H1 (cell line): ENCODE results near the gene NXPH1. TPM values are rescaled to one million over a fixed set of nuclear protein-coding genes. Genes with fewer than 3 reads are reported as not detected.

Source experiments
- CTCF ChIA-PET: fragments of 300-600 bp; sonication (Branson Sonifier 250); formaldehyde crosslinking; loops from one replicate; lab custom pipeline; 2021; ENCODE audit not compliant: partially characterized antibody; lab: Charles Lee
- POLR2A ChIA-PET: fragments of 300-600 bp; sonication (Branson Sonifier 250); formaldehyde crosslinking; loops from one replicate; lab custom pipeline; 2021; ENCODE audit warnings: inconsistent platforms; ENCODE audit not compliant: partially characterized antibody; lab: Charles Lee
- DNase-seq, 2 experiments: peaks; one replicate each; pipeline versions ENCODE4 v3.0.0 to v3.0.0-alpha.2; 2010 to 2022; ENCODE audit warnings: low spot score in 2 of 2, low read depth in 1 of 2, mixed read lengths in 1 of 2
- FAIRE-seq: peaks from 2 replicates; lab custom pipeline; 2011; peaks lifted over from hg19 to GRCh38; lab: Jason Lieb, UNC
- H2AFZ ChIP-seq: 2 replicates; pipeline ENCODE4 v1.8.1; 2012; ENCODE audit warnings: low read length, inconsistent platforms
- H2AK5ac ChIP-seq: 2 replicates; pipeline ENCODE4 v1.6.1; 2013; ENCODE audit warnings: low read depth, low read length
- H2BK120ac ChIP-seq: replicated peaks from 2 replicates; pipeline ENCODE3; 2013; ENCODE audit warnings: low read depth, low read length, inconsistent platforms
- H2BK12ac ChIP-seq: 2 replicates; pipeline ENCODE4 v1.6.1; 2013; ENCODE audit warnings: low read depth, low read length
- H2BK15ac ChIP-seq: 2 replicates; pipeline ENCODE4 v1.6.1; 2013; ENCODE audit warnings: low read length
- H2BK20ac ChIP-seq: 2 replicates; pipeline ENCODE4 v1.6.1; 2013; ENCODE audit warnings: low read length
- H2BK5ac ChIP-seq: 2 replicates; pipeline ENCODE4 v1.6.1; 2013; ENCODE audit warnings: low read depth, low read length
- H3K14ac ChIP-seq: 2 replicates; pipeline ENCODE4 v1.6.1; 2013; ENCODE audit warnings: inconsistent platforms; ENCODE audit not compliant: insufficient read length
- H3K18ac ChIP-seq: 2 replicates; pipeline ENCODE4 v1.6.1; 2013; ENCODE audit warnings: low read length; ENCODE audit errors: extremely low read depth
- H3K23ac ChIP-seq: 2 replicates; pipeline ENCODE4 v1.6.1; 2013; ENCODE audit warnings: inconsistent platforms; ENCODE audit not compliant: insufficient read length
- H3K23me2 ChIP-seq: 2 replicates; pipeline ENCODE4 v1.6.1; 2013; ENCODE audit warnings: low read depth, low read length
- H3K27ac ChIP-seq: 2 replicates; pipeline ENCODE4 v1.6.1; 2011; ENCODE audit warnings: low read depth, low read length, inconsistent platforms
- H3K27me3 ChIP-seq, 4 experiments: replicated peaks in 1 of 4; 1 replicate in 1 of 4; 2 replicates in 3 of 4; pipeline versions ENCODE4 v1.6.1 to v1.8.1; 2011 to 2013; ENCODE audit warnings: low read length in 3 of 4, mild to moderate bottlenecking in 3 of 4, inconsistent platforms in 2 of 4, mixed read lengths in 2 of 4, moderate library complexity in 1 of 4; ENCODE audit not compliant: control insufficient read depth in 3 of 4, insufficient read depth in 3 of 4; ENCODE audit errors: extremely low read depth in 1 of 4
- H3K36me3 ChIP-seq, 4 experiments: 2 replicates each; pipeline versions ENCODE4 v1.6.1 to v1.8.1; 2011 to 2013; ENCODE audit warnings: mild to moderate bottlenecking in 4 of 4, low read length in 3 of 4, moderate library complexity in 2 of 4, control low read depth in 1 of 4, inconsistent platforms in 1 of 4; ENCODE audit not compliant: insufficient read depth in 4 of 4, control insufficient read depth in 2 of 4
- H3K4ac ChIP-seq: replicated peaks from 2 replicates; pipeline ENCODE3; 2013; ENCODE audit warnings: low read length, low read depth, mixed read lengths, inconsistent platforms; ENCODE audit not compliant: insufficient read length
- H3K4me1 ChIP-seq, 4 experiments: replicated peaks in 1 of 4; 1 replicate in 1 of 4; 2 replicates in 3 of 4; pipeline versions ENCODE4 v1.6.1 to v1.8.1; 2011 to 2013; ENCODE audit warnings: low read length in 3 of 4, inconsistent platforms in 2 of 4, mixed read lengths in 1 of 4; ENCODE audit not compliant: insufficient read depth in 4 of 4, control insufficient read depth in 3 of 4
- H3K4me2 ChIP-seq, 2 experiments: 2 replicates each; pipeline versions ENCODE4 v1.6.1 to v1.8.1; 2011 to 2013; ENCODE audit warnings: low read depth in 2 of 2, low read length in 2 of 2, control low read depth in 1 of 2, inconsistent platforms in 1 of 2, mild to moderate bottlenecking in 1 of 2; ENCODE audit not compliant: insufficient read depth in 1 of 2
- H3K4me3 ChIP-seq, 4 experiments: fragments of 200-600, 300-600 bp in 1 of 4; sonication (generic), shearing (Covaris generic), sonication (Bioruptor Twin) in 1 of 4; 2 replicates each; pipeline versions ENCODE4 v1.5.1 to v1.8.1; 2011 to 2016; ENCODE audit warnings: low read length in 4 of 4, low read depth in 3 of 4, control low read depth in 2 of 4, inconsistent platforms in 2 of 4, mild to moderate bottlenecking in 2 of 4, mixed read lengths in 1 of 4, moderate library complexity in 1 of 4; ENCODE audit not compliant: insufficient read depth in 2 of 4; ENCODE audit errors: extremely low read depth in 1 of 4
- H3K56ac ChIP-seq: replicated peaks from 2 replicates; pipeline ENCODE3; 2013; ENCODE audit warnings: low read depth, mild to moderate bottlenecking, mixed read lengths, low read length, inconsistent platforms; ENCODE audit not compliant: insufficient read length
- H3K79me1 ChIP-seq: 2 replicates; pipeline ENCODE4 v1.6.1; 2013; ENCODE audit warnings: low read depth, low read length, control low read depth
- H3K79me2 ChIP-seq, 2 experiments: 2 replicates each; pipeline versions ENCODE4 v1.6.1 to v1.8.1; 2012 to 2013; ENCODE audit warnings: low read length in 2 of 2, mild to moderate bottlenecking in 2 of 2, inconsistent platforms in 1 of 2; ENCODE audit not compliant: insufficient read depth in 2 of 2, control insufficient read depth in 1 of 2
- H3K9ac ChIP-seq, 4 experiments: replicated peaks in 1 of 4; 1 replicate in 1 of 4; 2 replicates in 3 of 4; pipeline versions ENCODE4 v1.6.1 to v1.8.1; 2011 to 2013; ENCODE audit warnings: low read depth in 3 of 4, low read length in 3 of 4, control low read depth in 2 of 4, mild to moderate bottlenecking in 2 of 4, moderate library complexity in 2 of 4, inconsistent platforms in 1 of 4; ENCODE audit errors: extremely low read depth in 1 of 4
- H3K9me3 ChIP-seq, 2 experiments: 2 replicates each; pipeline versions ENCODE4 v1.6.1 to v1.8.1; 2012 to 2013; ENCODE audit warnings: mild to moderate bottlenecking in 2 of 2, moderate library complexity in 2 of 2, control low read depth in 1 of 2, inconsistent platforms in 1 of 2, low read depth in 1 of 2, low read length in 1 of 2, mixed read lengths in 1 of 2; ENCODE audit not compliant: insufficient read depth in 2 of 2
- H4K20me1 ChIP-seq, 2 experiments: replicated peaks in 1 of 2; 2 replicates each; pipeline versions ENCODE3 to v1.8.1; 2011 to 2013; ENCODE audit warnings: inconsistent platforms in 2 of 2, low read length in 2 of 2, mild to moderate bottlenecking in 1 of 2; ENCODE audit not compliant: insufficient read depth in 2 of 2, control insufficient read depth in 1 of 2
- H4K5ac ChIP-seq: 2 replicates; pipeline ENCODE4 v1.6.1; 2013; ENCODE audit warnings: low read length, low read depth, mixed read lengths, inconsistent platforms; ENCODE audit not compliant: insufficient read length
- H4K8ac ChIP-seq: 2 replicates; pipeline ENCODE4 v1.8.0; 2013; ENCODE audit warnings: mild to moderate bottlenecking, moderate library complexity, low read length, inconsistent platforms; ENCODE audit not compliant: insufficient read depth; ENCODE audit errors: extremely low read depth
- H4K91ac ChIP-seq: replicated peaks from 2 replicates; pipeline ENCODE3; 2013; ENCODE audit warnings: low read length, mixed read lengths, inconsistent platforms; ENCODE audit not compliant: insufficient read length
- BCL11A ChIP-seq, 2 experiments: IDR thresholded peaks; one replicate each; pipeline ENCODE4 v1.6.1; 2011; ENCODE audit warnings: low read depth in 2 of 2, low read length in 2 of 2, mild to moderate bottlenecking in 2 of 2
- BRCA1 ChIP-seq: IDR thresholded peaks from 2 replicates; pipeline ENCODE4 v1.6.1; 2012; ENCODE audit warnings: low read depth, low read length, improper control_type of control experiment
- EZH2 ChIP-seq: fragments of 200-600 bp; sonication (generic); IDR thresholded peaks from 2 replicates; pipeline ENCODE4 v1.7.1; 2012; ENCODE audit warnings: low read depth, mild to moderate bottlenecking, moderate library complexity, low read length, inconsistent platforms; ENCODE audit not compliant: severe bottlenecking
- GABPA ChIP-seq: IDR thresholded peaks from 2 replicates; pipeline ENCODE4 v1.6.1; 2011; ENCODE audit warnings: mild to moderate bottlenecking, low read length, moderate library complexity, borderline replicate concordance; ENCODE audit not compliant: insufficient read depth
- MAX ChIP-seq: IDR thresholded peaks from 2 replicates; pipeline ENCODE4 v1.6.1; 2012; ENCODE audit warnings: inconsistent platforms
- RXRA ChIP-seq: IDR thresholded peaks from 2 replicates; pipeline ENCODE4 v1.6.1; 2011; ENCODE audit warnings: low read depth, mild to moderate bottlenecking, low read length, moderate library complexity; ENCODE audit not compliant: insufficient read depth
- SP2 ChIP-seq: IDR thresholded peaks from 2 replicates; pipeline ENCODE4 v1.6.1; 2012; ENCODE audit warnings: mild to moderate bottlenecking, low read length, inconsistent platforms
- WGBS, 2 experiments: shearing (Covaris generic) in 1 of 2; methylation state at CpG; one replicate each; pipeline versions ENCODE4 v1.1.6 to v1.1.7; 2013 to 2015; ENCODE audit warnings: low lambda C conversion rate in 2 of 2, mixed read lengths in 2 of 2, inconsistent platforms in 1 of 2, low coverage in 1 of 2, missing lambda C conversion rate in 1 of 2; ENCODE audit not compliant: insufficient replicate concordance in 2 of 2, insufficient coverage in 1 of 2, insufficient read length in 1 of 2; ENCODE audit errors: extremely low coverage in 1 of 2, missing lambda C conversion rate in 1 of 2; 5-methylcytosine and 5-hydroxymethylcytosine counted together
- polyA plus RNA-seq, 7 experiments: library from polyadenylated mRNA; depleted of rRNA in 3 of 7; stranded (reverse) in 5 of 7; unstranded in 2 of 7; fragments of >200 nt in 5 of 7; fragments of 200-250 nt in 2 of 7; gene quantifications; 1 replicate in 5 of 7; 2 replicates in 1 of 7; 4 replicates in 1 of 7; pipeline versions ENCODE4 v1.2.1 to v1.2.3, GENCODE V29; 2011 to 2013; ENCODE audit warnings: missing spikeins in 2 of 7, mixed read lengths in 2 of 7
- total RNA-seq: library from RNA; stranded (reverse); fragmentation: NEBNext Ultra II Directional; extraction: Animal tissue kit (Norgen Biotek cat#: 25700); gene quantifications from 2 replicates; pipeline ENCODE4 v1.2.1, GENCODE V29; 2021

The NXPH1 gene
- total and polyA plus RNA-seq, 2 of the 8 experiments (the other 6 are each of a cell fraction or from before 2014, with no cell fraction given): 0.14 to 1.0 TPM

GRCh38 chr7:8778459-8778858, 345.1 kb downstream of the NXPH1 start:
- no peak overlapping the region for H4K91ac ChIP-seq
- no peak overlapping the region for H3K4ac ChIP-seq
- CTCF ChIA-PET: no interaction called here
- no peak overlapping the region for H2BK12ac ChIP-seq
- H2BK120ac ChIP-seq: no peak overlapping the region
- no peaks in the 10 kb centered on the region for H3K27me3 ChIP-seq
- no peak overlapping the region for H4K8ac ChIP-seq
- no peaks in the 10 kb centered on the region for H3K4me1 ChIP-seq
- no peaks in the 10 kb centered on the region for H3K36me3 ChIP-seq
- DNase-seq (no peak), FAIRE-seq (no peak)
- H3K56ac ChIP-seq: no peak overlapping the region
- no peak overlapping the region for H2AFZ ChIP-seq
- no peak overlapping the region for H2AK5ac ChIP-seq
- H2BK5ac ChIP-seq: no peak overlapping the region
- H3K9ac ChIP-seq: no peak overlapping the region
- H3K79me2 ChIP-seq: no peaks in the 10 kb centered on the region
- H2BK20ac ChIP-seq: no peak overlapping the region
- no peak overlapping the region for H3K18ac ChIP-seq
- no peak overlapping the region for H3K23ac ChIP-seq
- H3K9me3 ChIP-seq: no peaks in the 10 kb centered on the region
- H3K4me3 ChIP-seq: no peak overlapping the region
- H3K79me1 ChIP-seq: no peaks in the 10 kb centered on the region
- H4K5ac ChIP-seq: no peak overlapping the region
- 83% methylated on average over 2 of the region's 2 CpGs; no CpG with 5 or more reads in 1 of the 2 experiments for WGBS, 2 experiments
- TF ChIP-seq GABPA (no peak), EZH2 (no peak), RXRA (no peak), BRCA1 (no peak), BCL11A (IDR thresholded peaks at IDR 0.05; ENCODE audit: low read depth in 2 of 2, low read length in 2 of 2) (no peak), SP2 (no peak), MAX (no peak)
- no peak overlapping the region for H3K14ac ChIP-seq
- no peaks in the 10 kb centered on the region for H4K20me1 ChIP-seq
- POLR2A ChIA-PET: no interaction called here
- no peak overlapping the region for H3K27ac ChIP-seq
- H2BK15ac ChIP-seq: no peak overlapping the region
- no peak overlapping the region for H3K4me2 ChIP-seq
- no peaks in the 10 kb centered on the region for H3K23me2 ChIP-seq
